Measurements from ENCODE around the gene PARD3B.

DNA sequence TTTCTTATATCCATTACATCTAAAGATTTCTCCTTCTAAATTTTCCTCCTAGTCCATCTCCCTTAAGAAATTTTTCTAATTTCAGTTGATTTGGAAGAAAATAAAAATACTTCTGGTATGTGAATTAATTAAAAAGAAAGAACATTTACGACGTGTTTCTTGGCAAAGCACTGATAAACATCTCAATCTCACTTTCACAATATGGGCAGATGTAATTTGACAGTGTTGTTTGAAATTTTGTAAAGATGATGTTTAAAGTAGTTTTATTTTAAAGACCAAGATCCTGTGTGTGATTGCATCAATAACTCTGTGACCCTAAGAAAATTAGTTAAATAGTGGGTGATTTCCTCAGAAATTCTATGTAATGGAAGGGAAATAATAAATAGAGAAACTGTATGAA, 510.0 kb downstream of the PARD3B start:
- no peak for TF ChIP-seq POLR2A (IDR thresholded peaks at IDR 0.05)
- TF ChIP-seq, protein P1, sequence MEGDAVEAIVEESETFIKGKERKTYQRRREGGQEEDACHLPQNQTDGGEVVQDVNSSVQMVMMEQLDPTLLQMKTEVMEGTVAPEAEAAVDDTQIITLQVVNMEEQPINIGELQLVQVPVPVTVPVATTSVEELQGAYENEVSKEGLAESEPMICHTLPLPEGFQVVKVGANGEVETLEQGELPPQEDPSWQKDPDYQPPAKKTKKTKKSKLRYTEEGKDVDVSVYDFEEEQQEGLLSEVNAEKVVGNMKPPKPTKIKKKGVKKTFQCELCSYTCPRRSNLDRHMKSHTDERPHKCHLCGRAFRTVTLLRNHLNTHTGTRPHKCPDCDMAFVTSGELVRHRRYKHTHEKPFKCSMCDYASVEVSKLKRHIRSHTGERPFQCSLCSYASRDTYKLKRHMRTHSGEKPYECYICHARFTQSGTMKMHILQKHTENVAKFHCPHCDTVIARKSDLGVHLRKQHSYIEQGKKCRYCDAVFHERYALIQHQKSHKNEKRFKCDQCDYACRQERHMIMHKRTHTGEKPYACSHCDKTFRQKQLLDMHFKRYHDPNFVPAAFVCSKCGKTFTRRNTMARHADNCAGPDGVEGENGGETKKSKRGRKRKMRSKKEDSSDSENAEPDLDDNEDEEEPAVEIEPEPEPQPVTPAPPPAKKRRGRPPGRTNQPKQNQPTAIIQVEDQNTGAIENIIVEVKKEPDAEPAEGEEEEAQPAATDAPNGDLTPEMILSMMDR (IDR thresholded peaks at IDR 0.05) = no peak

All from lower leg skin (tissue), 3 donors.